ENCODE measurements around the gene SLC10A3. TPM values are rescaled to one million over a fixed set of nuclear protein-coding genes. Genes with fewer than 3 reads are reported as not detected.

The SLC10A3 gene
- polyA plus RNA-seq, 1 of the 3 experiments (the other 2 are of a cell fraction) = 29.7 TPM

GRCh38 chrX:154441564-154441963 is 48.9 kb downstream of the SLC10A3 start:
- Histone ChIP-seq H3K4me3 (ENCODE audit: low read depth in 2 of 2, low read length in 1 of 2) (no peak overlapping the region), H3F3A (replicated peaks; ENCODE audit: insufficient read depth) (peaks cover 4% of the 10 kb centered on the region), H2AFZ (ENCODE audit: low read depth) (no peak overlapping the region), H3K27me3 (ENCODE audit: insufficient read depth) (no peaks in the 10 kb centered on the region; the same call in 1 of the 2 replicates), H3K27ac (ENCODE audit: low read depth in 2 of 2, low read length in 1 of 2) (no peak overlapping the region; a peak in 1 of 4 replicates), H3K4me2 (no peak overlapping the region), H3K79me2 (ENCODE audit: insufficient read depth) (peaks cover 55% of the 10 kb centered on the region), H3K36me3 (replicated peaks in 1 of 2; ENCODE audit: control insufficient read depth in 1 of 2, insufficient read depth in 2 of 2, low read length in 1 of 2) (peaks cover 0 to 20% of the 10 kb centered on the region in 2 experiments), H3K9ac (no peak overlapping the region), H3K4me1 (ENCODE audit: control insufficient read depth in 1 of 2, insufficient read depth in 2 of 2, low read depth in 1 of 2, low read length in 1 of 2) (peaks cover 0 to 25% of the 10 kb centered on the region in 2 experiments; a peak in 1 of 4 replicates), H4K20me1 (ENCODE audit: insufficient read depth) (peaks cover 29% of the 10 kb centered on the region; the same call in 1 of the 2 replicates), H3K9me2 (no peaks in the 10 kb centered on the region), H3K9me3 (no peaks in the 10 kb centered on the region)
- 67% methylated on average over 2 of the region's 11 CpGs for WGBS (ENCODE audit: low lambda C conversion rate)
- TF ChIP-seq MXI1 (IDR thresholded peaks at IDR 0.05; ENCODE audit: low read depth, low read length) (no peak), RXRA (IDR thresholded peaks at IDR 0.05; ENCODE audit: borderline replicate concordance, low read depth) (no peak), JUND (IDR thresholded peaks at IDR 0.05) (no peak), TCF12 (IDR thresholded peaks at IDR 0.05) (no peak), CTCF (IDR thresholded peaks at IDR 0.05) (no peak), EP300 (IDR thresholded peaks at IDR 0.05; ENCODE audit: borderline replicate concordance in 1 of 2, low read depth in 1 of 2, low read length in 1 of 2) (no peak), NFIC (IDR thresholded peaks at IDR 0.05; ENCODE audit: borderline replicate concordance) (no peak), SIN3A (IDR thresholded peaks at IDR 0.05; ENCODE audit: borderline replicate concordance, low read depth, low read length) (no peak), RFX5 (IDR thresholded peaks at IDR 0.05; ENCODE audit: low read length) (no peak), GABPA (IDR thresholded peaks at IDR 0.05; ENCODE audit: low read depth) (no peak), RCOR1 (IDR thresholded peaks at IDR 0.05; ENCODE audit: low read length) (no peak), RAD21 (IDR thresholded peaks at IDR 0.05; ENCODE audit: low read length) (no peak), MAX (IDR thresholded peaks at IDR 0.05; ENCODE audit: low read depth) (no peak), SMC3 (IDR thresholded peaks at IDR 0.05; ENCODE audit: low read depth, low read length) (no peak), YY1 (IDR thresholded peaks at IDR 0.05; ENCODE audit: low read depth) (no peak), ELF1 (IDR thresholded peaks at IDR 0.05) (no peak), MEF2A (IDR thresholded peaks at IDR 0.05; ENCODE audit: borderline replicate concordance, low read depth) (no peak), EZH2phosphoT487 (IDR thresholded peaks at IDR 0.05; ENCODE audit: borderline replicate concordance, low read depth) (no peak), ZBTB33 (IDR thresholded peaks at IDR 0.05; ENCODE audit: borderline replicate concordance, low read depth) (no peak), IRF3 (IDR thresholded peaks at IDR 0.05; ENCODE audit: low read depth, low read length) (no peak)
- no peak for DNase-seq
- CTCF ChIA-PET = interaction anchor here (1.3 to 1.6 kb wide), 2 partner anchors 11 to 86 kb away, joined by 4 to 5 read pairs; no protein-coding TSS in a partner anchor
- POLR2A ChIA-PET = interaction anchor here (0.8 kb wide), 1 partner anchor 18 kb away, joined by 3 read pairs; no protein-coding TSS in a partner anchor
